CD14-positive monocyte (primary cell): ENCODE measurements around the gene HLA-DQB1. TPM values are rescaled to one million over a fixed set of nuclear protein-coding genes. Genes with fewer than 3 reads are reported as not detected.

Source experiments
- DNase-seq, 3 donors: peaks; one replicate each; pipeline ENCODE4 v3.0.0-alpha.2; 2011 to 2022
- H2AFZ ChIP-seq: 2 replicates; pipeline ENCODE4 v1.6.0; 2012; ENCODE audit warnings: mild to moderate bottlenecking, low read depth, low read length, inconsistent platforms; ENCODE audit not compliant: insufficient read depth, poor library complexity, severe bottlenecking
- H3K27ac ChIP-seq, 2 donors: 1 replicate in 1 of 2; 2 replicates in 1 of 2; pipeline ENCODE4 v1.5.1; 2012 to 2013; ENCODE audit warnings: low read length in 2 of 2, control low read depth in 1 of 2, inconsistent platforms in 1 of 2, low read depth in 1 of 2, mild to moderate bottlenecking in 1 of 2
- H3K27me3 ChIP-seq, 2 donors: one replicate each; pipeline versions ENCODE4 v1.6.0 to v1.6.1; 2011 to 2013; ENCODE audit warnings: low read length in 2 of 2; ENCODE audit not compliant: control insufficient read depth in 2 of 2, insufficient read depth in 2 of 2
- H3K36me3 ChIP-seq, 2 donors: replicated peaks in 1 of 2; 1 replicate in 1 of 2; 2 replicates in 1 of 2; pipeline versions ENCODE4 v1.5.1 to v1.6.1; 2012 to 2013; ENCODE audit warnings: low read length in 2 of 2, control low read depth in 1 of 2, inconsistent platforms in 1 of 2, mild to moderate bottlenecking in 1 of 2; ENCODE audit not compliant: insufficient read depth in 2 of 2, control insufficient read depth in 1 of 2
- H3K4me1 ChIP-seq, 2 donors: 1 replicate in 1 of 2; 2 replicates in 1 of 2; pipeline versions ENCODE4 v1.5.1 to v1.6.1; 2012 to 2013; ENCODE audit warnings: low read length in 2 of 2, control low read depth in 1 of 2, inconsistent platforms in 1 of 2, mild to moderate bottlenecking in 1 of 2, moderate library complexity in 1 of 2; ENCODE audit not compliant: insufficient read depth in 2 of 2, control insufficient read depth in 1 of 2
- H3K4me2 ChIP-seq: replicated peaks from 2 replicates; pipeline ENCODE3; 2012; ENCODE audit warnings: low read length, moderate library complexity, mild to moderate bottlenecking; ENCODE audit not compliant: poor library complexity, severe bottlenecking; ENCODE audit errors: extremely low read depth
- H3K4me3 ChIP-seq, 3 experiments: fragments of 200-600 bp in 1 of 3; sonication (generic) in 1 of 3; replicated peaks in 1 of 3; 1 replicate in 2 of 3; 2 replicates in 1 of 3; pipeline ENCODE4 v1.5.1; 2011 to 2013; ENCODE audit warnings: low read length in 3 of 3, mild to moderate bottlenecking in 3 of 3, control low read depth in 2 of 3, low read depth in 2 of 3, inconsistent platforms in 1 of 3, moderate library complexity in 1 of 3
- H3K79me2 ChIP-seq: 2 replicates; pipeline ENCODE4 v1.6.0; 2012; ENCODE audit warnings: mild to moderate bottlenecking, control low read depth, inconsistent platforms, low read length, moderate library complexity; ENCODE audit not compliant: insufficient read depth
- H3K9ac ChIP-seq: 2 replicates; pipeline ENCODE4 v1.6.0; 2017; ENCODE audit warnings: low read length, mild to moderate bottlenecking; ENCODE audit not compliant: insufficient read depth, poor library complexity, severe bottlenecking
- H3K9me3 ChIP-seq, 2 donors: replicated peaks in 1 of 2; 1 replicate in 1 of 2; 2 replicates in 1 of 2; pipeline versions ENCODE4 v1.5.1 to v1.6.1; 2012 to 2013; ENCODE audit warnings: low read length in 2 of 2, control low read depth in 1 of 2; ENCODE audit not compliant: control insufficient read depth in 1 of 2, insufficient read depth in 1 of 2
- H4K20me1 ChIP-seq: 2 replicates; pipeline ENCODE4 v1.6.0; 2012; ENCODE audit warnings: mild to moderate bottlenecking, low read length, control low read depth, moderate library complexity; ENCODE audit not compliant: insufficient read depth
- H3K27ac Mint-ChIP-seq, 7 donors: one replicate each; pipeline ENCODE4 v1.8.0; 2020; ENCODE audit warnings: mild to moderate bottlenecking in 7 of 7, mixed read lengths in 7 of 7, moderate library complexity in 6 of 7, inconsistent platforms in 2 of 7
- H3K27me3 Mint-ChIP-seq, 3 donors: one replicate each; pipeline ENCODE4 v1.8.0; 2021 to 2022; ENCODE audit warnings: low read depth in 3 of 3, mild to moderate bottlenecking in 3 of 3, mixed read lengths in 3 of 3, moderate library complexity in 3 of 3, inconsistent platforms in 1 of 3
- H3K36me3 Mint-ChIP-seq, 2 donors: one replicate each; pipeline ENCODE4 v1.8.0; 2020; ENCODE audit warnings: mixed read lengths in 2 of 2, inconsistent platforms in 1 of 2, mild to moderate bottlenecking in 1 of 2
- H3K4me1 Mint-ChIP-seq: one replicate; pipeline ENCODE4 v1.8.0; 2020; ENCODE audit warnings: mild to moderate bottlenecking, mixed read lengths
- H3K4me3 Mint-ChIP-seq, 2 donors: one replicate each; pipeline ENCODE4 v1.8.0; 2020; ENCODE audit warnings: mild to moderate bottlenecking in 2 of 2, mixed read lengths in 2 of 2, moderate library complexity in 1 of 2
- H3K9me3 Mint-ChIP-seq, 7 donors: one replicate each; pipeline ENCODE4 v1.8.0; 2020 to 2022; ENCODE audit warnings: mixed read lengths in 7 of 7, mild to moderate bottlenecking in 6 of 7, moderate library complexity in 6 of 7, inconsistent platforms in 2 of 7
- WGBS: methylation state at CpG from one replicate; pipeline ENCODE4 v1.1.5; 2013; ENCODE audit warnings: missing lambda C conversion rate; ENCODE audit not compliant: insufficient coverage; 5-methylcytosine and 5-hydroxymethylcytosine counted together
- intact Hi-C, 2 donors: fragments of 100-400 bp; cut with micrococcal nuclease; formaldehyde crosslinking; loops; one replicate each; pipeline versions ENCODE4 v1.15.0 to v1.15.1; 2023
- polyA plus RNA-seq, 3 donors: library from polyadenylated mRNA; depleted of rRNA in 1 of 3; unstranded in 2 of 3; stranded (reverse) in 1 of 3; fragments of 300-500 nt in 2 of 3; fragments of >200 nt in 1 of 3; fragmentation: Illumina TruSeq in 2 of 3; gene quantifications; 1 replicate in 2 of 3; 2 replicates in 1 of 3; pipeline ENCODE4 v1.2.3, GENCODE V29; 2012 to 2021
- TF ChIP-seq, protein P1 (sequence below): fragments of 200-600 bp; IDR thresholded peaks from one replicate; pipeline ENCODE4 v1.8.0; 2022; ENCODE audit warnings: antibody characterized with exemption, mild to moderate bottlenecking

Gene HLA-DQB1
- polyA plus RNA-seq, 3 donors = 66.7 to 638 (median 246) TPM

DNA sequence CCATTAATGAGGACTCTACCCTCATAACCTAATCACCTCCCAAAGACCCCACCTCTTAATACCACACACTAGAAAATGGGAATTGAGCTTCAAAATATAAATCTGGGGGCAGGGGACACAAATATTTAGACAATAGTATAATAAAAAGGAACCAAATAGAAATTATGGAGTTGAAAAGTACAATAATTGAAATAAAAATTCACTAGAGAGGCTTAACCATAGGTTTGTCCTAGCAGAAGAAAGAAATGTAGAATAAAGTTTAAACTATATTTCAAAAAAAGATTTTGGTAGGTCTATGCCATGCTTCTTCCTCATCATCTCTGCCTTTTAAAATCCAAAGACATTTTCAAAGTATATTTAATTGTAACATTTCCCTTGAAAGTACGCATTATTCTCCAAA, 48.7 kb downstream of the HLA-DQB1 start:
- Mint-ChIP-seq H3K36me3 (peaks cover 0 to 3% of the 10 kb centered on the region in 2 donors), H3K4me3 (no peak overlapping the region), H3K27ac (no peak overlapping the region), H3K4me1 (peaks cover 34% of the 10 kb centered on the region), H3K9me3 (peaks cover 0 to 8% (median 3%) of the 10 kb centered on the region in 7 donors), H3K27me3 (peaks cover 0 to 4% (median 0%) of the 10 kb centered on the region in 3 donors)
- no peaks in the 10 kb centered on the region for H3K36me3 ChIP-seq
- peaks cover 0 to 6% of the 10 kb centered on the region in 2 donors for H3K9me3 ChIP-seq
- H3K79me2 ChIP-seq = no peaks in the 10 kb centered on the region
- no CpG with 5 or more reads among the region's 1 CpG for WGBS
- intact Hi-C loops = no loop called here
- H3K4me1 ChIP-seq = peaks cover 12 to 13% of the 10 kb centered on the region in 2 donors
- DNase-seq = no peak
- no peak overlapping the region for H3K27ac ChIP-seq
- TF ChIP-seq, protein P1, sequence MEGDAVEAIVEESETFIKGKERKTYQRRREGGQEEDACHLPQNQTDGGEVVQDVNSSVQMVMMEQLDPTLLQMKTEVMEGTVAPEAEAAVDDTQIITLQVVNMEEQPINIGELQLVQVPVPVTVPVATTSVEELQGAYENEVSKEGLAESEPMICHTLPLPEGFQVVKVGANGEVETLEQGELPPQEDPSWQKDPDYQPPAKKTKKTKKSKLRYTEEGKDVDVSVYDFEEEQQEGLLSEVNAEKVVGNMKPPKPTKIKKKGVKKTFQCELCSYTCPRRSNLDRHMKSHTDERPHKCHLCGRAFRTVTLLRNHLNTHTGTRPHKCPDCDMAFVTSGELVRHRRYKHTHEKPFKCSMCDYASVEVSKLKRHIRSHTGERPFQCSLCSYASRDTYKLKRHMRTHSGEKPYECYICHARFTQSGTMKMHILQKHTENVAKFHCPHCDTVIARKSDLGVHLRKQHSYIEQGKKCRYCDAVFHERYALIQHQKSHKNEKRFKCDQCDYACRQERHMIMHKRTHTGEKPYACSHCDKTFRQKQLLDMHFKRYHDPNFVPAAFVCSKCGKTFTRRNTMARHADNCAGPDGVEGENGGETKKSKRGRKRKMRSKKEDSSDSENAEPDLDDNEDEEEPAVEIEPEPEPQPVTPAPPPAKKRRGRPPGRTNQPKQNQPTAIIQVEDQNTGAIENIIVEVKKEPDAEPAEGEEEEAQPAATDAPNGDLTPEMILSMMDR = no peak
- H3K27me3 ChIP-seq = no peaks in the 10 kb centered on the region
- no peaks in the 10 kb centered on the region for H4K20me1 ChIP-seq
- no peak overlapping the region for H3K9ac ChIP-seq
- H3K4me3 ChIP-seq = no peak overlapping the region
- no peak overlapping the region for H2AFZ ChIP-seq
- no peak overlapping the region for H3K4me2 ChIP-seq

DNA sequence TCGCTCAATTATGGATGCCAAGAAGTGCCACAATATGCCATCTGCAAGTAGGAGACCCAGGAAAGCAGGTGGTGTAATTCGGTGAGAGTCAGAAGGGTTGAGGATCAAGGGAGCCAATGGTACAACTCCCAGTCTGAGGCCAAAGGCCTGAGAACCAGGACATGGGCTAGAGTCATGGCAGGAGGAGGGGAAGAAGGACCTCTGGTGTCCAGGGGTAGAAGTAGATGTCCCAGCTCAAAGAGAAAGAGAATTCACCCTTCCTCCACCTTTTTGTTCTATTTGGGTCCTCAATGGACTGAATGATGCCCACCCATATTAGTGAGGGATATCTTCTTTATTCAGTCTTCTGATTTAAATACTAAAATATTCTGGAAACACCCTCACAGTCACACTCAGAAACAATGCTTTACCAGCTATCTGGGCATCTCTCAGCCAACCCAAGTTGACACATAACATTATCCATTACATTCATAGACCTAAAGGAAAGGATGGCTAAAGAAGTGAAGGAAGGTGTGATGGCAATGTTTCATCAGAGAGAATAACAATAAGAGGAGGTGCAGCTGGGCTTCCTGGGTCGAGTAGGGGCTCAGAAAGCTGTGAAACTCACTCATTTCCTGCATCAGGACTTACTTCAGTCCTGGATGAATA, 50.4 kb downstream of the HLA-DQB1 start:
- Histone ChIP-seq H2AFZ (no peak overlapping the region), H3K4me2 (no peak overlapping the region), H3K79me2 (no peaks in the 10 kb centered on the region), H3K4me1 (no peaks in the 10 kb centered on the region), H3K27me3 (no peaks in the 10 kb centered on the region), H4K20me1 (no peaks in the 10 kb centered on the region), H3K27ac (no peak overlapping the region), H3K9ac (no peak overlapping the region), H3K4me3 (no peak overlapping the region), H3K36me3 (no peaks in the 10 kb centered on the region), H3K9me3 (peaks cover 0 to 6% of the 10 kb centered on the region in 2 donors)
- WGBS = 50% methylated on average over 2 of the region's 3 CpGs
- Mint-ChIP-seq H3K27ac (peak overlapping the region in 3 of 7 donors; percentile 18 to 69 (median 67)), H3K4me3 (no peak overlapping the region), H3K9me3 (peaks cover 0 to 8% (median 3%) of the 10 kb centered on the region in 7 donors), H3K36me3 (peaks cover 0 to 8% of the 10 kb centered on the region in 2 donors), H3K27me3 (no peaks in the 10 kb centered on the region), H3K4me1 (peaks cover 18% of the 10 kb centered on the region)
- no peak for DNase-seq
- TF ChIP-seq, protein P1 = no peak
- intact Hi-C loops = no loop called here
